ENCODE measurements around the gene C1orf232. TPM values are rescaled to one million over a fixed set of nuclear protein-coding genes. Genes with fewer than 3 reads are reported as not detected.

The C1orf232 gene
- total and polyA plus RNA-seq, 9 of the 15 experiments (the other 6 are each of a cell fraction or from before 2014, with no cell fraction given) = not detected

GRCh38 chr1:26162220-26162709, 6.5 kb downstream of the C1orf232 start (continued):
- TF ChIP-seq CBX3 (IDR thresholded peaks at IDR 0.05; ENCODE audit: borderline replicate concordance in 1 of 2, low read length in 2 of 2) = no peak
- TF ChIP-seq PHF21A (IDR thresholded peaks at IDR 0.05; ENCODE audit: borderline replicate concordance, low read depth) = 0 out of 2 replicates have a peak, but pooled peaks have one; percentile 36
- TF ChIP-seq TFAM (CRISPR knock-in tag; conservative IDR thresholded peaks at IDR 0.05) = no peak
- TF ChIP-seq ZNF24 (IDR thresholded peaks at IDR 0.05) = no peak
- no peak for TF ChIP-seq NCOA1 (IDR thresholded peaks at IDR 0.05; ENCODE audit: low read depth)
- TF ChIP-seq, protein P1, sequence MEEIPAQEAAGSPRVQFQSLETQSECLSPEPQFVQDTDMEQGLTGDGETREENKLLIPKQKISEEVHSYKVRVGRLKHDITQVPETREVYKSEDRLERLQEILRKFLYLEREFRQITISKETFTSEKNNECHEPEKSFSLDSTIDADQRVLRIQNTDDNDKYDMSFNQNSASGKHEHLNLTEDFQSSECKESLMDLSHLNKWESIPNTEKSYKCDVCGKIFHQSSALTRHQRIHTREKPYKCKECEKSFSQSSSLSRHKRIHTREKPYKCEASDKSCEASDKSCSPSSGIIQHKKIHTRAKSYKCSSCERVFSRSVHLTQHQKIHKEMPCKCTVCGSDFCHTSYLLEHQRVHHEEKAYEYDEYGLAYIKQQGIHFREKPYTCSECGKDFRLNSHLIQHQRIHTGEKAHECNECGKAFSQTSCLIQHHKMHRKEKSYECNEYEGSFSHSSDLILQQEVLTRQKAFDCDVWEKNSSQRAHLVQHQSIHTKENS (CRISPR knock-in tag; IDR thresholded peaks at IDR 0.05) = no peak
- TF ChIP-seq ZFPM2 (CRISPR knock-in tag; IDR thresholded peaks at IDR 0.05) = no peak
- TF ChIP-seq FOXA1 (IDR thresholded peaks at IDR 0.05; ENCODE audit: borderline replicate concordance) = 0 out of 2 replicates have a peak, but pooled peaks have one; percentile 22
- TF ChIP-seq PTTG1 (tag; IDR thresholded peaks at IDR 0.05; ENCODE audit: low read depth) = no peak
- TF ChIP-seq BDP1 (IDR thresholded peaks at IDR 0.05; ENCODE audit: insufficient read depth, insufficient read length) = no peak
- TF ChIP-seq ZNF639 (CRISPR knock-in tag; conservative IDR thresholded peaks at IDR 0.05 in 1 of 2, IDR thresholded peaks at IDR 0.05 in 1 of 2) = no peak
- no peak for TF ChIP-seq POU5F1 (IDR thresholded peaks at IDR 0.05; ENCODE audit: borderline replicate concordance, low read depth, low read length, partially characterized antibody)
- no peak for TF ChIP-seq SIN3B (IDR thresholded peaks at IDR 0.05; ENCODE audit: low read depth)
- 0 out of 2 replicates have a peak, but pooled peaks have one; percentile 17 for TF ChIP-seq SMARCE1 (IDR thresholded peaks at IDR 0.05)
- no peak for TF ChIP-seq ZNF124 (CRISPR knock-in tag; IDR thresholded peaks at IDR 0.05)
- TF ChIP-seq HDGF (IDR thresholded peaks at IDR 0.05) = 0 out of 2 replicates have a peak, but pooled peaks have one; percentile 27
- TF ChIP-seq FOXJ2 (tag; IDR thresholded peaks at IDR 0.05) = no peak
- peak in 1 of 2 experiments; percentile 27; a peak in 1 of 4 replicates for TF ChIP-seq MAZ (CRISPR knock-in tag; conservative IDR thresholded peaks at IDR 0.05 in 1 of 2, IDR thresholded peaks at IDR 0.05 in 1 of 2)
- TF ChIP-seq, protein P2, sequence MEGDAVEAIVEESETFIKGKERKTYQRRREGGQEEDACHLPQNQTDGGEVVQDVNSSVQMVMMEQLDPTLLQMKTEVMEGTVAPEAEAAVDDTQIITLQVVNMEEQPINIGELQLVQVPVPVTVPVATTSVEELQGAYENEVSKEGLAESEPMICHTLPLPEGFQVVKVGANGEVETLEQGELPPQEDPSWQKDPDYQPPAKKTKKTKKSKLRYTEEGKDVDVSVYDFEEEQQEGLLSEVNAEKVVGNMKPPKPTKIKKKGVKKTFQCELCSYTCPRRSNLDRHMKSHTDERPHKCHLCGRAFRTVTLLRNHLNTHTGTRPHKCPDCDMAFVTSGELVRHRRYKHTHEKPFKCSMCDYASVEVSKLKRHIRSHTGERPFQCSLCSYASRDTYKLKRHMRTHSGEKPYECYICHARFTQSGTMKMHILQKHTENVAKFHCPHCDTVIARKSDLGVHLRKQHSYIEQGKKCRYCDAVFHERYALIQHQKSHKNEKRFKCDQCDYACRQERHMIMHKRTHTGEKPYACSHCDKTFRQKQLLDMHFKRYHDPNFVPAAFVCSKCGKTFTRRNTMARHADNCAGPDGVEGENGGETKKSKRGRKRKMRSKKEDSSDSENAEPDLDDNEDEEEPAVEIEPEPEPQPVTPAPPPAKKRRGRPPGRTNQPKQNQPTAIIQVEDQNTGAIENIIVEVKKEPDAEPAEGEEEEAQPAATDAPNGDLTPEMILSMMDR (IDR thresholded peaks at IDR 0.05 in 2 of 3, conservative IDR thresholded peaks at IDR 0.05 in 1 of 3; ENCODE audit: insufficient read depth in 2 of 3, low read depth in 1 of 3, low read length in 3 of 3) = no peak
- TF ChIP-seq ZBTB33 (CRISPR knock-in tag; IDR thresholded peaks at IDR 0.05) = peak; percentile 89
- TF ChIP-seq FOXK2 (conservative IDR thresholded peaks at IDR 0.05 in 1 of 2, IDR thresholded peaks at IDR 0.05 in 1 of 2; ENCODE audit: low read depth in 2 of 2) = no peak
- TF ChIP-seq NELFE (IDR thresholded peaks at IDR 0.05; ENCODE audit: insufficient read depth, insufficient read length) = no peak
- no peak for TF ChIP-seq HNRNPK (IDR thresholded peaks at IDR 0.05; ENCODE audit: low read depth, low read length, poor library complexity, severe bottlenecking)
